HG03045 (cell line): ENCODE data around the gene SEMA4C.

Source experiments
- ATAC-seq: cut with Tn5 transposase; IDR thresholded peaks from one replicate; pipeline ENCODE4 v1.9.1; 2021; ENCODE audit warnings: mild to moderate bottlenecking, moderate library complexity; ENCODE audit not compliant: unreplicated experiment

SEMA4C gene

DNA sequence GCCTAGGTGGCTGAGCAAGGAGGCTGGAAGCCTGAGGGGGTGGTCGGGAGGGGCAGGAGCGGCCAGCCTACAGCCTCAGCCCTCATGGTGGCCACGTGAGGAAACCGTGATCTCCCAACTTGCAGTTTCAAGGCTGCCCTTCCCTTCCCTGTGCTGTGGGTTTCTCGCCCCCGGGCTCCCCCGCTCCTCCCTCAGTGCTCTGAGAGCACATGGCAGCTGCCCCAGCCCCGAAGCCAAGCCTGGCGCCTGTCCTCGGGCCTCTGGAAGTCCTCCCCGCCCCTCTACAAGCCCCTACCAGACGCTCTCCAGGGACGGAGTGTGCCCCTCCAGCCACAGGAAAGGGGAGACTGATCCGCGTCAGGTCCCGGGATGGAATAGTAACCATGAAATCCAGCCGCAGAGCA lies 25.5 kb downstream of the SEMA4C start:
- no peak for ATAC-seq

DNA sequence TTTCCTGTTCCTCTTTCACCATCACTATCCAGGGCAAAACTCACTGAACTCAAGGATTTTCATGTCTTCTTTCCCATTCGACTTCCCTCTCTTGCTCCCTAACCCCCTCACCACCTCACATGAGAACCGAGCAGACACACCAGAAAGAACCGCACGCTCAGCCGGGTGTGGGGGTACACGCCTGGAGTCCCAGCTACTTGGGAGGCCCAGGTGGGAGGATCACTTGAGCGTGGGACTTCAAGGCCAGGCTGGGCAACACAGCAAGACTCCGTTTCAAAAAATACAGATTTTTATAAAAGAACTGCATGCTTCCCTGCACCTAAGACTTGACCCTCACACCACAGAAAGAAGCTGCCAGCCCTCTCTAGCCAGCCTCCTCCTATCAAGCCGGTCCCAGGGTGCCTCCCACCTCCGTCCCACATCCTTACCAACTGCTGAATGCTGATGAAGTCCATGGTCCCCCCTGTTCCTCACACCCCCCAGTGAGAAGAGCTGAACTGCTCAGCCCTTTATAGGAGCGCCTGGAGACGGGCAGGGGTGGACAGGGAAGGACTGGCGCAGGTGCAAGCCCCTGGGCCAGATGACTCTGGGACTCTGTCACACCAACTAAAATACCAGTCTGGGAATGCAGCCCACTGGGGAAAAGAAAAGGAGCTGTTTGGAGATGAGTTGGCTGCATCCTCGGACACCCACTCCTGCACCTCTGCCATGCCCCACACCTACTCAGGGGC lies 26.2 kb downstream of the SEMA4C start, which contains the start of gene ANKRD23:
Gene ANKRD23 (minus strand): TSS at position 484 of the 731 bp plus-strand sequence. CDS start 29 bp downstream, at position 455.
- ATAC-seq = no peak

- ATAC-seq = no peak
Observed at GRCh38 chr2:96842600-96842999, 27.3 kb downstream of the SEMA4C start.

DNA sequence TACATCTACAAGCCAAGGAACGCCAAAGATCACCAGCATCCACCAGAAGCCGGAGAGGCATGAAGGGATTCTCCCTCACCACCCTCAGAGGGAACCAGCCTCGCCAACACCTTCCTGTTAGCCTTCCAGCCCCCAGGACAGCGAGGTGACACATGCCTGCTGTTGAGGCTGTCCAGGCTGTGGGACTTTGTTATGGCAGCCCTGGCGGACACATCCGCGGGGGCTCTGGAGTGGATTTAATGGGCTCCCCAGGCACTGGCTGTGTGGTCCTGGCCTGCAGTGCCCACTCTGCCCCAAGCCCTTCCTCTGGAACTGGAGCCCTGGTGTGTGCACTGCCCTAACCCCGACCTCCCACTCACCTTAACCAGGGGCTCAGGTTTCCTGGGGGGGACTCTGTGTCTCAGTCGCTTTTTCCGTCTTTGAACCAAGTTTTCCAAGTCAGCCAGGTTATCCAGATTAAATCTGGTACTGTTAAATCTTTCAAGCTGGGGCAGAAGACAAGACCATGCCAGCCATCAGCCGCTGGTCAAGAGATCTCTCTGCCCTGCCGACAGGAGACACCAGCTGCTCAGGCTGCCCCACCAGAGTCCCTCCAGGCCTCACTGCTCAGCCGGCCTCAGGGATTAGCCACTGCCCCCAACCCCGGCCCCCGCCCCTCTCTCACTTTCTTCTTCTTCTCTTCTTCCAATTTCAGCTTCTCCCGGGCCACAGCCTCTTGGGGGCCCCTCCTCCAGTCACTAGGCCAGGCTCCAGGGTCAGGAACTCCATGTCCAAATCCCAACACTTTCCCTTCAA lies 28.0 kb downstream of the SEMA4C start:
- no peak for ATAC-seq

DNA sequence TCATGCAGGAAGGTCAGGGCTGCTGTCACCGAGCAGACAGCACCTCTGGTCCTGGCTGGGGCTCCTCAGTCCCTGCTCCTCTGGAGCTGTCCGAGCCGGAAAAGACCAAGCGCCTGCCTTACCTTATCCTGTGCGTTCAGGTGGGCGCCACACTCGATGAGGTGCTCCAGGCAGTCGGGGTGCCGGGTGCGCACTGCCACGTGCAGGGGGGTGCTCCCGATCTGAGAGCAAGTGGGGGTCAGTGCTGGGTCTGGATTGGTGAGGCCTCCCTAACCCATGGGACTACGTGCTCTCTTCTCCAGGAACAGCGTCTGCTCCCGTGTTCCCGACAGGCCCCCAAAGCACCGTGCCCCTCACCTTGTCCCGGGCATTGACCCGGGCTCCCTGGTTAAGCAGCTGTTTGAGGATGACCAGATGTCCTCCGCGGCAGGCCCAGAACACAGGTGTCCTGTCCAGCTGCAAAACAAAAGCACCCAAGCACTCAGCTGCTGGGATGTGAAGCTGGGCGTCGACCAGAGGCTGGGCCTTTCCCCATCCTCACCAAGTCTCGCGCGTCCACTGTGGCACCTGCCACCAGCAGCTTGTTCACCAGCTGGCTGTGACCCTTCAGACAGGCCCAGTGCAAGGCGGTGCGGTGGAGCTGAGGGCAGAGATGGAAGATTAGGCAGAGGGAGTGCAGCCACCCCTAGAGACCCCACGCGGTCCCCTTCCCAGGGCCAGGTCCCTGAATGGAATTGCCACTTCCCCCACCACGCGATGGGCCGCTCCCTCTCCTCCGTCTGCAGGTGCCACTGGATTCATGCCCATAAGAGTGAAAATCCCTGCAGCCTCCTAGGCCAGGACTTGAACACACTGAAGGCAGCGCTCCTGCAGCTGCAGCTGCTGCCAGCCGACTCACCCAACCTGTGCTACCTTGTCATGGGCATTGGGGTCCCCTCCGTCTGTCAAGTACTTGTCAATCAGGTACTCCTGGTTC lies 29.7 kb downstream of the SEMA4C start:
- ATAC-seq = no peak

GRCh38 chr2:96839293-96839874 lies 30.5 kb downstream of the SEMA4C start:
- ATAC-seq = peak; percentile 67

GRCh38 chr2:96838345-96839292 lies 31.3 kb downstream of the SEMA4C start:
- ATAC-seq = no peak

DNA sequence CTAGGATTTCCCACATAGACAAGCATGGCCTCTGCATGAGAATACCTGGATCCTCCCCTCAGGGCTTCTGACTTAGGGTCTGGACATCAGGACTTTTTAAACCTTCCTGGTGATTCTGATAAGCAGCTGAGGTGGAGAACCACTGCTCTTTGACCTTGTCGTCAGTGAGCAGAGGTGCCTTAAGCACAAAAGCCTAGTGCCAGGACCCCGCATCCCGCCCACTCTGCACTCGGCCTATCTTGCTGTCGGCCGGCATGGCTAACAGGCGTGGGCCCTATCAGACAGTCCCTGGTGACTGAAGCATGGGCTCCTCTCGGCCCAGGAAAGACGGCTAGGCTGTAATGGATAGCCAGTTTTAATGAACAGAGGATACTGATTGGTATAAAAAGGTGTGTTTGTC lies 32.3 kb downstream of the SEMA4C start:
- ATAC-seq = no peak

- ATAC-seq = no peak
Observed at GRCh38 chr2:96835830-96836229, 34.0 kb downstream of the SEMA4C start.

DNA sequence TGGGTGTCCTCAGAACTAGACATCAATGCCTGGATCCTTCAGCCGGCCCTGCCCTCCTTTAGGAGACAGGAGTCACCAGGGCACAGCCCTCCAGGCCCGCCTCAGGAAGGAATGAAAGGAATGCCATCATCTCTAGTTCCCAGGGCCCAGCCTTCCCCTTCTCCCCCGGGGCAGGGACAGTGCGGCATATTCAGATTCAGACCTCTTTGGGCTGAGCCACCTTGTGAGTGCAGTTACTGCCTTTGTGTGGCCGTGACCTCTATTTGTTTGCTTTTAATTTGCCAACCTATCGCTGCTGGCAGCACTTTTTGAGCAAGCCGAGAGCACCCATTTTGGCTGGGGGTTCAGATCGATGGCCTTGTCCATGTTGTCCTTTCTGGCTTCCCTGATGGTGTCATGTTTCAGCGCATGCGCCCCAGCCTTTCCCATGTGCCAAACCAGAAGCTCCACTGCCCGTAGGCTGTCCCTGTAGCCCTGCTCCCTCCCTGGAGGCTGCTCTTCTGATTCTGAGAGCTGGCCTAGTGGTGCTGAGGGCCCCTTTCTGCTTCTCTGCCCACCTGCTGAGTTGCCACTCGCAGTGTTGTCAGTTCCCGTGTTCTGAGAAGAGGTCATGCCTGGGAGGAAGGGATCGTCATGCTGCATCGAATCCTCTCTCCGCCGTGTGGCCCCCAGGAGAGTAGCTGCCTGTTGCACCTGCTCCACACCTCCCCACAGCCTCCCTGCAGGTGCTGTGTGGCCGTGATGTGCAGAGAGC lies 36.9 kb downstream of the SEMA4C start:
- ATAC-seq = no peak

DNA sequence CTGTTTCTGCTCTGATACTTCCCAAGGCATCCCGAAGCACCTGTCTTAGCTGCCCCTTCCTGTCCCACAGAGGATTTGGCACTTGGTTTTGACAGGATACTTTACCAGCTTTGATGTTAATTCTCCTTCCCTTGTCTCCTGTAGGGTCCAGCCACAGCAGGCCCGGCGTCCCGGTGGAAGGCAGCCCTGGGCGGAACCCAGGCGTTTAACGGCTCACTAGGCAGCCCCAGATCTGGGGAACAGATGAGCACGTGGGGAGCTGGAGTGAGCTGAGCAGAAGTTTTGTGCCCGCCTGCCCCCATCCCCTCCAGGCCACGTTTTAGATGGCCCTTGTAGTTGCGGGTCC lies 37.5 kb downstream of the SEMA4C start:
- no peak for ATAC-seq

DNA sequence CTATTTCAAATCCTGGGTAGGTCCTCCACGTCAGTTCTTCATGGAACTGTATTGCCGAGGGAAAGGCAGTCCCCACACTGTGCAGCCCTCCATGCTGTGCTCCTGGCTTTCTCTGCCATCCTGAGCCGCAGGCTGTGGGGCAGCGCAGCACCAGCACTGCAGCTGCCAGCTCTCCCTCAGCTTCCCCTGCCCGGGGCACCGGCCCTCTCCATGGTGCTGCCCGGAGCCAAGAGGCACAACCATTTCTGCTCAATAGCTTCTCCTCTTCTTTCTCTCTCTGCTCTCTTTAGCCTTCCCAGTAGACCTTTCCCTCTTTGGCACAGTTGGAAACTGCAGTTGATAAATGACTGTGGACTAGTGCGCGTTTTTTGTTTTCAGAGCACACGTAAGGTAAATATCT lies 38.2 kb downstream of the SEMA4C start:
- no peak for ATAC-seq

- no peak for ATAC-seq
Observed at GRCh38 chr2:96830044-96830562, 39.8 kb downstream of the SEMA4C start.

- ATAC-seq = no peak
Observed at GRCh38 chr2:96828874-96829273, 41.0 kb downstream of the SEMA4C start.

DNA sequence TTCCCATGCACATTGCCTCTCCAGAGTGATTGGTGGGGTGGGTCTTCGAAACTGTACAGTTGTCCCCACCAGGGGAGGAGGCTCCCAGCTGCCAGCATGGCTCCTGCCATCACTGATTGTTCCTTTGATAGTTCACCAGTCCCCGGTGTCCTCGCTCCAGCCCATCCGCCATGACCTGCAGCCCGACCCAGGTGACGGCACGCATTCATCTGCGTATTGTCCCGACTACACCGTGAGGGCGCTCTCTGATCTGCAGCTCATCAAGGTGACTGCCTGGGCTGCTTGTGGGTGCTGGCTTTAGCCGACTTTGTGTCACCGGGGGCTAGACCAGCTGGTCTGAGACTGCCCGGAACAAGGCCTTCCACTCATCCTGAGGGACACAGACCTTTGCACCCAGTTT lies 41.4 kb downstream of the SEMA4C start:
- ATAC-seq = no peak

- no peak for ATAC-seq
Observed at GRCh38 chr2:96826546-96827278, 43.2 kb downstream of the SEMA4C start.

- ATAC-seq = no peak
Observed at GRCh38 chr2:96825057-96825456, 44.8 kb downstream of the SEMA4C start.
